ENCODE data around the gene FXR2. TPM values are rescaled to one million over a fixed set of nuclear protein-coding genes. Genes with fewer than 3 reads are reported as not detected.

FXR2 gene
- total RNA-seq, 1 experiment from 2014 or later = 35.1 TPM

DNA sequence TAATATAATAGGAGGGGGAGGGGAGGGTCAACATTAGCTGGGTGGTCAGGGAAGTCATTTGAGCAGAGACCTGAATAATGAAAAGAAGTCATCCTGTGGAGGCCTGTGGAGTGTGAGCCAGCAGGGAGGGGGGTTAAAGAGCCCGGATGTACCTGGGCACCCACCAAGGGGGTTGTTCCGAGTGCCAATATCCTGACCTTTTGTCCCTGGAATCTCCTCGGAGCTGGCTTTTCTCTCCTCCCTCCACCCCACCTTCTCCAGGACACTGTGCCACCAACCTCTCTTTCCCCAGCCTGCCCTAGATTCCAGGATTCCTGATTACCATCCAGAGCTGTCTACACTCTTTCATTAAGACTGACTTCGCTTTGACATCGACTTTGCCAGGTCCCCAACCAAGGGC, 21.5 kb upstream of the FXR2 start:
- ATAC-seq (no peak), DNase-seq (ENCODE audit: low spot score) (no peak)
- H3K4me1 Mint-ChIP-seq = peaks cover 35% of the 10 kb centered on the region
- no peak overlapping the region for H3K4me3 Mint-ChIP-seq
- ChIA-PET POLR2A (interaction anchor here (0.6 to 5.8 kb wide), 4 partner anchors 15 to 51 kb away, joined by 3 to 68 read pairs (median 6); partner anchors contain the start of genes ATP1B2, TP53 and WRAP53), CTCF (interaction anchor here (0.5 to 7.5 kb wide), 9 partner anchors 9 to 1477 kb away, joined by 3 to 205 read pairs (median 7); partner anchors contain the start of genes ATP1B2, EFNB3, SAT2 and TP53)
- H3K27me3 Mint-ChIP-seq (ENCODE audit: low read depth) = no peaks in the 10 kb centered on the region
- no peaks in the 10 kb centered on the region for H3K36me3 Mint-ChIP-seq
- no peaks in the 10 kb centered on the region for H3K9me3 Mint-ChIP-seq
- TF ChIP-seq, protein P1, sequence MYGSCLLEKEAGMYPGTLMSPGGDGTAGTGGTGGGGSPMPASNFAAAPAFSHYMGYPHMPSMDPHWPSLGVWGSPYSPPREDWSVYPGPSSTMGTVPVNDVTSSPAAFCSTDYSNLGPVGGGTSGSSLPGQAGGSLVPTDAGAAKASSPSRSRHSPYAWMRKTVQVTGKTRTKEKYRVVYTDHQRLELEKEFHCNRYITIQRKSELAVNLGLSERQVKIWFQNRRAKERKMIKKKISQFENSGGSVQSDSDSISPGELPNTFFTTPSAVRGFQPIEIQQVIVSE (CRISPR knock-in tag; IDR thresholded peaks at IDR 0.05; ENCODE audit: borderline replicate concordance) = no peak
- no peak for TF ChIP-seq NR2C2 (CRISPR knock-in tag; IDR thresholded peaks at IDR 0.05)
- TF ChIP-seq NR1H2 (CRISPR knock-in tag; IDR thresholded peaks at IDR 0.05) = no peak
- TF ChIP-seq, protein P2, sequence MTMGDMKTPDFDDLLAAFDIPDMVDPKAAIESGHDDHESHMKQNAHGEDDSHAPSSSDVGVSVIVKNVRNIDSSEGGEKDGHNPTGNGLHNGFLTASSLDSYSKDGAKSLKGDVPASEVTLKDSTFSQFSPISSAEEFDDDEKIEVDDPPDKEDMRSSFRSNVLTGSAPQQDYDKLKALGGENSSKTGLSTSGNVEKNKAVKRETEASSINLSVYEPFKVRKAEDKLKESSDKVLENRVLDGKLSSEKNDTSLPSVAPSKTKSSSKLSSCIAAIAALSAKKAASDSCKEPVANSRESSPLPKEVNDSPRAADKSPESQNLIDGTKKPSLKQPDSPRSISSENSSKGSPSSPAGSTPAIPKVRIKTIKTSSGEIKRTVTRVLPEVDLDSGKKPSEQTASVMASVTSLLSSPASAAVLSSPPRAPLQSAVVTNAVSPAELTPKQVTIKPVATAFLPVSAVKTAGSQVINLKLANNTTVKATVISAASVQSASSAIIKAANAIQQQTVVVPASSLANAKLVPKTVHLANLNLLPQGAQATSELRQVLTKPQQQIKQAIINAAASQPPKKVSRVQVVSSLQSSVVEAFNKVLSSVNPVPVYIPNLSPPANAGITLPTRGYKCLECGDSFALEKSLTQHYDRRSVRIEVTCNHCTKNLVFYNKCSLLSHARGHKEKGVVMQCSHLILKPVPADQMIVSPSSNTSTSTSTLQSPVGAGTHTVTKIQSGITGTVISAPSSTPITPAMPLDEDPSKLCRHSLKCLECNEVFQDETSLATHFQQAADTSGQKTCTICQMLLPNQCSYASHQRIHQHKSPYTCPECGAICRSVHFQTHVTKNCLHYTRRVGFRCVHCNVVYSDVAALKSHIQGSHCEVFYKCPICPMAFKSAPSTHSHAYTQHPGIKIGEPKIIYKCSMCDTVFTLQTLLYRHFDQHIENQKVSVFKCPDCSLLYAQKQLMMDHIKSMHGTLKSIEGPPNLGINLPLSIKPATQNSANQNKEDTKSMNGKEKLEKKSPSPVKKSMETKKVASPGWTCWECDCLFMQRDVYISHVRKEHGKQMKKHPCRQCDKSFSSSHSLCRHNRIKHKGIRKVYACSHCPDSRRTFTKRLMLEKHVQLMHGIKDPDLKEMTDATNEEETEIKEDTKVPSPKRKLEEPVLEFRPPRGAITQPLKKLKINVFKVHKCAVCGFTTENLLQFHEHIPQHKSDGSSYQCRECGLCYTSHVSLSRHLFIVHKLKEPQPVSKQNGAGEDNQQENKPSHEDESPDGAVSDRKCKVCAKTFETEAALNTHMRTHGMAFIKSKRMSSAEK (CRISPR knock-in tag; IDR thresholded peaks at IDR 0.05; ENCODE audit: borderline replicate concordance) = no peak
- TF ChIP-seq ZBTB21 (CRISPR knock-in tag; IDR thresholded peaks at IDR 0.05; ENCODE audit: borderline replicate concordance) = no peak
- no peak overlapping the region for H3K27ac Mint-ChIP-seq

DNA sequence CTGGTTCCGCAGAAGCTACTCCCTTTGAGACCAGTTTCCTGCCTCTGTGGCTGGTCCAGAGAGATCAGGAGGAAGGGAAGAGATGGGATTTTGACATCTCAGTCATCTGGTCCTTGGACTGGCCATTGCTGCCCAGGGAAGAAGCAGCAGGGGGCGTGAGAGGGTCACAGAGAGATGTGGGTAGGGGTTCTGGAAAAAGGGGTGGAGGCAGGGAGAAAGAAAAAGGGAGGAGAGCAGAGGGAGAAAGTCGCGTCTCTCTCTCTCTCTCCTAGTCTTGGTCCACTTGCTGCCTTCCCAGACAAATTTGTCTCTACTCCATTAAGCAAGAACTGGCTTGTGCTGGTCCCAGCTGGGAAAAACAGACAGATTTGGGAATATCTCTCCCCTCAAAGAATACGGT, 19.7 kb upstream of the FXR2 start:
- ChIA-PET CTCF (interaction anchor here (1.0 to 7.5 kb wide), 10 partner anchors 17 to 199 kb away, joined by 3 to 205 read pairs (median 16); partner anchors contain the start of genes ATP1B2, CD68, TP53 and WRAP53), POLR2A (interaction anchor here (0.7 to 5.8 kb wide), 3 partner anchors 14 to 53 kb away, joined by 3 to 68 read pairs (median 5); partner anchors contain the start of genes TP53 and WRAP53)
- H3K36me3 Mint-ChIP-seq = no peaks in the 10 kb centered on the region
- no peaks in the 10 kb centered on the region for H3K27me3 Mint-ChIP-seq (ENCODE audit: low read depth)
- H3K27ac Mint-ChIP-seq = no peak overlapping the region; the same call in 1 of the 2 replicates
- peaks cover 35% of the 10 kb centered on the region for H3K4me1 Mint-ChIP-seq
- ATAC-seq (peak; percentile 58), DNase-seq (ENCODE audit: low spot score) (peak; percentile 85)
- no peak overlapping the region for H3K4me3 Mint-ChIP-seq
- no peak for TF ChIP-seq ZNF138 (CRISPR knock-in tag; conservative IDR thresholded peaks at IDR 0.05)
- no peak for TF ChIP-seq FOXP1 (CRISPR knock-in tag; IDR thresholded peaks at IDR 0.05; ENCODE audit: borderline replicate concordance)
- TF ChIP-seq MYBL2 (CRISPR knock-in tag; IDR thresholded peaks at IDR 0.05) = no peak
- TF ChIP-seq PRRX2 (CRISPR knock-in tag; IDR thresholded peaks at IDR 0.05) = no peak
- TF ChIP-seq ATF2 (CRISPR knock-in tag; IDR thresholded peaks at IDR 0.05; ENCODE audit: borderline replicate concordance, low read depth) = no peak
- TF ChIP-seq CTCF (IDR thresholded peaks at IDR 0.05) = peak; percentile 41; the same call in 1 of the 2 replicates
- no peak for TF ChIP-seq MLX (CRISPR knock-in tag; IDR thresholded peaks at IDR 0.05)
- no peak for TF ChIP-seq CREM (CRISPR knock-in tag; IDR thresholded peaks at IDR 0.05)
- no peaks in the 10 kb centered on the region for H3K9me3 Mint-ChIP-seq
